Effector memory CD8-positive, alpha-beta T cell (primary cell): ENCODE measurements around the gene SERGEF.

ENCODE experiments used
- ATAC-seq: fragments of 150-1000 bp; cut with Tn5 transposase; replicated peaks from 2 replicates; pipeline ENCODE4 v1.10.0; 2021; ENCODE audit warnings: mild to moderate bottlenecking, moderate library complexity
- DNase-seq, 3 experiments: peaks; one replicate each; pipeline ENCODE4 v3.0.0; 2021
- H3K27ac Mint-ChIP-seq, 2 donors: one replicate each; pipeline ENCODE4 v1.8.0; 2022; ENCODE audit warnings: mild to moderate bottlenecking in 2 of 2, mixed read lengths in 2 of 2, moderate library complexity in 2 of 2
- H3K27me3 Mint-ChIP-seq, 2 donors: one replicate each; pipeline ENCODE4 v1.8.0; 2022; ENCODE audit warnings: mixed read lengths in 2 of 2
- H3K36me3 Mint-ChIP-seq: one replicate; pipeline ENCODE4 v1.8.0; 2022; ENCODE audit warnings: mild to moderate bottlenecking, moderate library complexity, mixed read lengths; ENCODE audit not compliant: insufficient read depth
- H3K4me1 Mint-ChIP-seq, 2 donors: one replicate each; pipeline ENCODE4 v1.8.0; 2022; ENCODE audit warnings: low read depth in 2 of 2, mixed read lengths in 2 of 2
- H3K4me3 Mint-ChIP-seq, 2 donors: one replicate each; pipeline ENCODE4 v1.8.0; 2022; ENCODE audit warnings: mild to moderate bottlenecking in 2 of 2, mixed read lengths in 2 of 2, moderate library complexity in 2 of 2
- H3K9me3 Mint-ChIP-seq, 2 donors: one replicate each; pipeline ENCODE4 v1.8.0; 2022; ENCODE audit warnings: mixed read lengths in 2 of 2

The SERGEF gene

GRCh38 chr11:17801166-17801565 is 211.7 kb downstream of the SERGEF start:
- Mint-ChIP-seq H3K27ac (peak overlapping the region in 1 of 2 donors; percentile 44), H3K4me3 (no peak overlapping the region), H3K4me1 (peaks cover 3 to 12% of the 10 kb centered on the region in 2 donors), H3K36me3 (peaks cover 3% of the 10 kb centered on the region), H3K9me3 (no peaks in the 10 kb centered on the region), H3K27me3 (no peaks in the 10 kb centered on the region)
- DNase-seq (no peak), ATAC-seq (no peak)

GRCh38 chr11:17799147-17799546 is 213.7 kb downstream of the SERGEF start:
- Mint-ChIP-seq H3K36me3 (peaks cover 3% of the 10 kb centered on the region), H3K27me3 (no peaks in the 10 kb centered on the region), H3K9me3 (no peaks in the 10 kb centered on the region), H3K4me3 (no peak overlapping the region), H3K27ac (no peak overlapping the region), H3K4me1 (peaks cover 3 to 12% of the 10 kb centered on the region in 2 donors)
- DNase-seq (no peak), ATAC-seq (no peak)

- ATAC-seq, result no peak
- DNase-seq, result no peak
- peaks cover 3 to 10% of the 10 kb centered on the region in 2 donors for H3K4me1 Mint-ChIP-seq
- no peaks in the 10 kb centered on the region for H3K9me3 Mint-ChIP-seq
- no peaks in the 10 kb centered on the region for H3K27me3 Mint-ChIP-seq
- H3K36me3 Mint-ChIP-seq, result peaks cover 3% of the 10 kb centered on the region
- H3K27ac Mint-ChIP-seq, result no peak overlapping the region
- no peak overlapping the region for H3K4me3 Mint-ChIP-seq
Measured at GRCh38 chr11:17798716-17799115, 214.1 kb downstream of the SERGEF start.

GRCh38 chr11:17798253-17798652 is 214.6 kb downstream of the SERGEF start:
- Mint-ChIP-seq H3K9me3 (no peaks in the 10 kb centered on the region), H3K4me3 (no peak overlapping the region), H3K36me3 (peaks cover 3% of the 10 kb centered on the region), H3K27ac (no peak overlapping the region), H3K27me3 (no peaks in the 10 kb centered on the region), H3K4me1 (peaks cover 0 to 7% of the 10 kb centered on the region in 2 donors)
- ATAC-seq, result no peak
- no peak for DNase-seq

- no peak for ATAC-seq
- H3K27ac Mint-ChIP-seq, result no peak overlapping the region
- H3K4me1 Mint-ChIP-seq, result peaks cover 2 to 7% of the 10 kb centered on the region in 2 donors
- H3K36me3 Mint-ChIP-seq, result peaks cover 3% of the 10 kb centered on the region
- H3K27me3 Mint-ChIP-seq, result no peaks in the 10 kb centered on the region
- H3K9me3 Mint-ChIP-seq, result no peaks in the 10 kb centered on the region
- no peak overlapping the region for H3K4me3 Mint-ChIP-seq
- no peak for DNase-seq
Measured at GRCh38 chr11:17796154-17796553, 216.7 kb downstream of the SERGEF start.

GRCh38 chr11:17794981-17795380 is 217.9 kb downstream of the SERGEF start:
- H3K27me3 Mint-ChIP-seq, result no peaks in the 10 kb centered on the region
- H3K36me3 Mint-ChIP-seq, result peaks cover 3% of the 10 kb centered on the region
- peak overlapping the region; percentile 59 to 74 for H3K27ac Mint-ChIP-seq
- H3K4me3 Mint-ChIP-seq, result no peak overlapping the region
- peaks cover 2 to 7% of the 10 kb centered on the region in 2 donors for H3K4me1 Mint-ChIP-seq
- H3K9me3 Mint-ChIP-seq, result no peaks in the 10 kb centered on the region
- ATAC-seq, result no peak
- DNase-seq, result no peak

GRCh38 chr11:17793642-17794170 is 219.1 kb downstream of the SERGEF start:
- DNase-seq (no peak), ATAC-seq (no peak)
- no peaks in the 10 kb centered on the region for H3K36me3 Mint-ChIP-seq
- H3K27me3 Mint-ChIP-seq, result no peaks in the 10 kb centered on the region
- H3K9me3 Mint-ChIP-seq, result no peaks in the 10 kb centered on the region
- peaks cover 2 to 7% of the 10 kb centered on the region in 2 donors for H3K4me1 Mint-ChIP-seq
- no peak overlapping the region for H3K27ac Mint-ChIP-seq
- no peak overlapping the region for H3K4me3 Mint-ChIP-seq

- Mint-ChIP-seq H3K4me3 (no peak overlapping the region), H3K27me3 (no peaks in the 10 kb centered on the region), H3K27ac (no peak overlapping the region), H3K36me3 (no peaks in the 10 kb centered on the region), H3K4me1 (peaks cover under 1 to 2% of the 10 kb centered on the region in 2 donors), H3K9me3 (no peaks in the 10 kb centered on the region)
- ATAC-seq, result no peak
- no peak for DNase-seq
Measured at GRCh38 chr11:17792161-17792560, 220.7 kb downstream of the SERGEF start.

- H3K27me3 Mint-ChIP-seq, result no peaks in the 10 kb centered on the region
- ATAC-seq (no peak), DNase-seq (no peak)
- H3K4me1 Mint-ChIP-seq, result peaks cover 0 to 2% of the 10 kb centered on the region in 2 donors
- H3K27ac Mint-ChIP-seq, result no peak overlapping the region
- no peak overlapping the region for H3K4me3 Mint-ChIP-seq
- H3K9me3 Mint-ChIP-seq, result no peaks in the 10 kb centered on the region
- no peaks in the 10 kb centered on the region for H3K36me3 Mint-ChIP-seq
Measured at GRCh38 chr11:17791144-17791543, 221.7 kb downstream of the SERGEF start.

GRCh38 chr11:17790453-17790852 is 222.4 kb downstream of the SERGEF start:
- H3K4me3 Mint-ChIP-seq, result no peak overlapping the region
- H3K36me3 Mint-ChIP-seq, result no peaks in the 10 kb centered on the region
- H3K27me3 Mint-ChIP-seq, result no peaks in the 10 kb centered on the region
- DNase-seq, result no peak
- H3K4me1 Mint-ChIP-seq, result peaks cover 0 to 2% of the 10 kb centered on the region in 2 donors
- no peak for ATAC-seq
- no peaks in the 10 kb centered on the region for H3K9me3 Mint-ChIP-seq
- no peak overlapping the region for H3K27ac Mint-ChIP-seq

- Mint-ChIP-seq H3K27me3 (no peaks in the 10 kb centered on the region), H3K9me3 (no peaks in the 10 kb centered on the region), H3K36me3 (no peaks in the 10 kb centered on the region), H3K4me3 (no peak overlapping the region), H3K4me1 (peaks cover 0 to 2% of the 10 kb centered on the region in 2 donors), H3K27ac (no peak overlapping the region)
- ATAC-seq (no peak), DNase-seq (no peak)
Measured at GRCh38 chr11:17788084-17788483, 224.8 kb downstream of the SERGEF start.

- Mint-ChIP-seq H3K27ac (no peak overlapping the region), H3K27me3 (no peaks in the 10 kb centered on the region), H3K36me3 (no peaks in the 10 kb centered on the region), H3K9me3 (no peaks in the 10 kb centered on the region), H3K4me1 (peaks cover 0 to under 1% of the 10 kb centered on the region in 2 donors), H3K4me3 (no peak overlapping the region)
- ATAC-seq (no peak), DNase-seq (no peak)
Measured at GRCh38 chr11:17786824-17787525, 225.9 kb downstream of the SERGEF start.

GRCh38 chr11:17783878-17784277 is 229.0 kb downstream of the SERGEF start:
- Mint-ChIP-seq H3K4me1 (no peaks in the 10 kb centered on the region), H3K4me3 (no peak overlapping the region), H3K27ac (no peak overlapping the region), H3K27me3 (no peaks in the 10 kb centered on the region), H3K36me3 (no peaks in the 10 kb centered on the region), H3K9me3 (no peaks in the 10 kb centered on the region)
- DNase-seq, result no peak
- no peak for ATAC-seq

GRCh38 chr11:17782603-17783337 is 230.1 kb downstream of the SERGEF start:
- no peaks in the 10 kb centered on the region for H3K36me3 Mint-ChIP-seq
- H3K4me3 Mint-ChIP-seq, result no peak overlapping the region
- no peak overlapping the region for H3K27ac Mint-ChIP-seq
- H3K9me3 Mint-ChIP-seq, result no peaks in the 10 kb centered on the region
- DNase-seq (no peak), ATAC-seq (no peak)
- H3K27me3 Mint-ChIP-seq, result no peaks in the 10 kb centered on the region
- no peaks in the 10 kb centered on the region for H3K4me1 Mint-ChIP-seq
